SK-N-MC (cell line): ENCODE measurements around the gene SHB.

Experiments used
- EZH2 ChIP-seq: fragments of 200-600 bp; sonication (generic); IDR thresholded peaks from one replicate; pipeline ENCODE4 v1.6.1; 2017; ENCODE audit warnings: antibody characterized with exemption
- POLR2AphosphoS5 ChIP-seq: IDR thresholded peaks from 2 replicates; pipeline ENCODE4 v1.6.1; 2012; ENCODE audit warnings: mild to moderate bottlenecking, low read depth, low read length, borderline replicate concordance

DNA sequence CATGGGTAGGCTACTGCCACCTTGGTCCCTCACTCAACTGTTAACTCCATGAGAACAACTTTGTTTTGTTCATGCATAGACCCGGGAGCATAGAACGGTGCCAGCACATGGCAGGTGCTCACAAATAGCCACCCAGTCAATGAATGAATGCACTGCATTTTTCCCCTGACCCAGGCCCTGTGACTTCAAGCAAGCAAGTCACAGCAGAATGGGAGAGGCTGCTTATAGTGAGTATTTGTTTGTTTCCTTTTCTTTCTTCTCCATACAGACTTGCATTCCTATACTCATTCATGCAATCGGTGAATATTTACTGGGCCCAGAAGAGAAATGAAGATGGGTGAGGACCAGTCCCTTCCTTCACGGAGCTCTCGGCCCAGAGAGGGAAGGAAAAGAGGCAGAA, 62.0 kb downstream of the SHB start:
- TF ChIP-seq POLR2AphosphoS5 (no peak), EZH2 (no peak)
